ENCODE measurements around the gene OLFML2A.
A peak's percentile ranks its signal among the peaks of the same experiment; 100 is the strongest.

OLFML2A gene

DNA sequence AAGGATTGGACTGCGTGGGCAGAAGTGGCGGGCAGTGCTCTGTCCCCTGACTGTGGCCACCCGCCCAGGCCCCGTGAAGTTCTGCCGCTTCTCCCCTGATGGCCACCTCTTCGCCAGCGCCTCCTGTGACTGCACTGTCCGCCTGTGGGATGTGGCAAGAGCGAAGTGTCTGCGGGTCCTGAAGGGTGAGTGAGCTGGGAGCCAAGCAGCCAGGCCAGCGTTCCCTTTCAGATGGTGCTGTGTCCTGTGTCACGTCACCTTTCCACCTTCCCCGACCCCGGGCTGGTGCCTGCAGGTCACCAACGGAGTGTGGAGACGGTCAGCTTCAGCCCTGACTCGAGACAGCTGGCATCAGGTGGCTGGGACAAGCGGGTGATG lies 78.6 kb downstream of the OLFML2A start:
- ChIA-PET POLR2A (interaction anchor here (0.7 to 2.4 kb wide), 3 partner anchors 15 to 85 kb away, joined by 3 to 14 read pairs (median 3); partner anchors contain the start of gene NR6A1), CTCF (interaction anchor here (1.1 to 8.0 kb wide), 5 partner anchors 14 to 131 kb away, joined by 3 to 244 read pairs (median 9); partner anchors contain the start of genes NR6A1 and OLFML2A)
- no peak for DNase-seq (ENCODE audit: extremely low spot score)
- TF ChIP-seq NFRKB (IDR thresholded peaks at IDR 0.05) (no peak), ARNT (IDR thresholded peaks at IDR 0.05) (no peak), ZNF384 (IDR thresholded peaks at IDR 0.05) (no peak), CTBP1 (IDR thresholded peaks at IDR 0.05; ENCODE audit: borderline replicate concordance) (no peak), FOXA1 (IDR thresholded peaks at IDR 0.05) (no peak), ELF4 (IDR thresholded peaks at IDR 0.05) (no peak), SP1 (IDR thresholded peaks at IDR 0.05) (no peak), FOXM1 (IDR thresholded peaks at IDR 0.05; ENCODE audit: borderline replicate concordance) (no peak)

DNA sequence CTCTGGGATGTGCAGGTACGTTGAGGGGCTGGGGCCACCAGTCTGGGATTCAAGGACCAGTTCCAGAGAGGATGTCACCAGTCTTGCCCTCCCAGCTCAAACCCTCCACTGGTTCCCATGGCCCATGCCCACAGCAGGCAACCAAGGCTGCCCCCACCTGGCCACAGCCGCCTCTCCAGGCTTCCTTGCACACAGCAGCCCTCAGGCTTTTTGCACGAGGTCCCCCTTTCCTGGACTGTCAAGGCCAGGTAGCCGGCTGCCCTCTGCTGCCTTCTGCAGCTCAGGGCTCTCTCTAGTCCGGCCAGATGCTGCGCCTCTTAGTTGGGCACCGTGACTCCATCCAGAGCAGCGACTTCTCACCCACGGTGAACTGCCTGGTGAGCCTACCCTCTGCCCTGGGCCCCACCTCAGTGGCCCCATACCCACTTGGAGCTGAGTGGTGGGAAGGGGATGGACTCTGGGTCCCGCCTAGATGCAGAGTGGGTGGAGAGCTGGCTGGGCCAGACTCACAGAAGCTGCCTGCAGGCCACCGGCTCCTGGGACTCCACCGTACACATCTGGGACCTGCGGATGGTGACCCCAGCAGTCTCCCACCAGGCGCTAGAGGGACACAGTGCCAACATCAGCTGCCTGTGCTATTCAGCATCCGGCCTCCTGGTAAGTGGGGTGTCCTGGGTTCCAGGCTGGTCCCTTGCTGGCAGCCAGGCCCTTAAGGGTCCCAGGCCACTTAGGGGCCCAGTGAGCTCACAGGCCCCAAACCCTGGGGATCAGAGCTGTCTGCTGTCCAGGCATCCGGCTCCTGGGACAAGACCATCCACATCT lies 79.2 kb downstream of the OLFML2A start:
- no peak for DNase-seq (ENCODE audit: extremely low spot score)
- TF ChIP-seq ARNT (IDR thresholded peaks at IDR 0.05) = no peak
- TF ChIP-seq ZNF384 (IDR thresholded peaks at IDR 0.05) = no peak
- TF ChIP-seq BHLHE40 (IDR thresholded peaks at IDR 0.05; ENCODE audit: borderline replicate concordance) = no peak
- TF ChIP-seq HDGF (IDR thresholded peaks at IDR 0.05; ENCODE audit: borderline replicate concordance) = 0 out of 2 replicates have a peak, but pooled peaks have one; percentile 28
- no peak for TF ChIP-seq SP1 (IDR thresholded peaks at IDR 0.05)
- TF ChIP-seq, protein P1, sequence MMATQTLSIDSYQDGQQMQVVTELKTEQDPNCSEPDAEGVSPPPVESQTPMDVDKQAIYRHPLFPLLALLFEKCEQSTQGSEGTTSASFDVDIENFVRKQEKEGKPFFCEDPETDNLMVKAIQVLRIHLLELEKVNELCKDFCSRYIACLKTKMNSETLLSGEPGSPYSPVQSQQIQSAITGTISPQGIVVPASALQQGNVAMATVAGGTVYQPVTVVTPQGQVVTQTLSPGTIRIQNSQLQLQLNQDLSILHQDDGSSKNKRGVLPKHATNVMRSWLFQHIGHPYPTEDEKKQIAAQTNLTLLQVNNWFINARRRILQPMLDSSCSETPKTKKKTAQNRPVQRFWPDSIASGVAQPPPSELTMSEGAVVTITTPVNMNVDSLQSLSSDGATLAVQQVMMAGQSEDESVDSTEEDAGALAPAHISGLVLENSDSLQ (IDR thresholded peaks at IDR 0.05) = no peak
- CTCF ChIA-PET = interaction anchor here (0.6 to 8.0 kb wide), 6 partner anchors 14 to 139 kb away, joined by 3 to 244 read pairs (median 6); partner anchors contain the start of genes NR6A1 and OLFML2A
- POLR2A ChIA-PET = interaction anchor here (0.7 to 2.9 kb wide), 9 partner anchors 13 to 524 kb away, joined by 3 to 14 read pairs (median 3); partner anchors contain the start of gene NR6A1

DNA sequence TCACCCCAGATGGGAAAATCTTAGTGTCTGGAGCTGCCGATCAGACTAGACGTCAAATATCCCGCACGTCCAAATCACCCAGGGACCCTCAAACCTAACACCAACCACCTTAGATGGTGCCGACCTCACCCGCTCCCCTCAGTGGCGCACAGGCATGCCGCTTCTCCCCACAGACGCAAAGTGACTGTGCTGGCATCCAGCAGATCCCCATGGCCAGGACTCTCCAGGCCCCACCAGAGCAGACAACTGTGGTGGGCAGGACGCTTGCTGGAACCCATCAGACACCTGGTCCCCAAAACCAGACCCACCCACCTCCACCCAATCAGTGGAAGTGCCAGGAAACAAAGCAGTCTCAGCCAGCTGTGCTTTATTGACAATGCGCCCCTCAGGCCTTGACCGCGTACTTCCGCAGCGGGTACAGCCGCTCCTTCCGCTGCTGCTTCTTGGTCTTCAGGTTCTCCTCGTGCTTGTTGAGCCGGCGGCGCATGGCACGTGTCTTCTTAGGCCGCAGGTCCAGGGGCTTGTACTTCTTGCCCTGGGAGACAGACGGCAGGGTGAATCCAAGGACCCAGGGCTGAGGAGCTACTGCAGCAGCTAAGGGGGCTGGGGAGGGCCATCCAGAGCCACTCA lies 80.7 kb downstream of the OLFML2A start:
- no peak for TF ChIP-seq FOXM1 (IDR thresholded peaks at IDR 0.05; ENCODE audit: borderline replicate concordance)
- no peak for TF ChIP-seq L3MBTL2 (conservative IDR thresholded peaks at IDR 0.05)
- CTCF ChIA-PET = interaction anchor here (8.0 kb wide), 1 partner anchor 84 kb away, joined by 244 read pairs; the partner anchor contains the start of genes NR6A1 and OLFML2A
- POLR2A ChIA-PET = interaction anchor here (1.4 to 2.9 kb wide), 5 partner anchors 12 to 87 kb away, joined by 3 to 14 read pairs (median 6); partner anchors contain the start of gene NR6A1
- DNase-seq (ENCODE audit: extremely low spot score) = no peak

DNA sequence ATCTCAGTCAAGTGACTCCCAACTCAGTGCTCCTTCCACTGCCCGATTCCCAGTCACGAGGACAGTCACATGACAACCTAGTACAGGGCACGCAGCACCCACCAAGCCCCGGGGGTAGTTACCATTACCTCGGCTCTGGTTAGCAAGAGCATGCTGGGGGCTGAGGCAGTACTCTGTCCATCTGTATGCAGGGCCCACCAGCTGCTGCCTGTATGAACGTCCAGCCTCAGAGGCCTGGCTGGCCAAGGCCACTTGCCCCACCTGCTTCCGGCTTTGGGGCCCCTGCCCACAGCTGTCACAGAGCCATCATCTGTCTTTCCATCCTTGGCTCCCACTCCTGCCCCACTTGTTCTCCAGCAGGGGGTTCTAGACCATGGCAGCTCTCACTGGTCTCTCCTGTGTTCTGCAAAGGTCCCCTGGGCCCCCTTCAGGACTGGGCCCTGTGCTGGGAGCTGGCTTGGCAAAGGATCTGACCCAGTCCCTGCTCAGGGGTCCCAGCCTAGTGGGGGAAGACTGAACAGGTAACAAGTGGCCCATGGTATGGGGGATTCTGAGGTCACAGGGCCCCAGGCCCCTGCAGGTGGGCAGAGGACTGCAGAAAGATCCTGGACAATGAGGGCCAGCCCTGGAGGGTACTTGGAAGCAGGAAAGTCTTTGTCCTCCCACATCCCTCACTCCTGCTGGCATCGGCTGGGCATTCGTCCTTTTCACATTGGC lies 81.6 kb downstream of the OLFML2A start:
- POLR2A ChIA-PET = interaction anchor here (1.1 to 2.9 kb wide), 3 partner anchors 11 to 88 kb away, joined by 3 to 8 read pairs (median 3); partner anchors contain the start of gene NR6A1
- TF ChIP-seq L3MBTL2 (conservative IDR thresholded peaks at IDR 0.05) (no peak), CTBP1 (IDR thresholded peaks at IDR 0.05; ENCODE audit: borderline replicate concordance) (no peak), LEF1 (IDR thresholded peaks at IDR 0.05; ENCODE audit: borderline replicate concordance) (no peak), FOXA1 (IDR thresholded peaks at IDR 0.05) (no peak), SUZ12 (IDR thresholded peaks at IDR 0.05) (no peak), ARNT (IDR thresholded peaks at IDR 0.05) (no peak), FOXM1 (IDR thresholded peaks at IDR 0.05; ENCODE audit: borderline replicate concordance) (no peak), ZNF384 (IDR thresholded peaks at IDR 0.05) (no peak), FOXK2 (IDR thresholded peaks at IDR 0.05) (no peak), TARDBP (IDR thresholded peaks at IDR 0.05) (no peak), NFRKB (IDR thresholded peaks at IDR 0.05) (no peak), HDGF (IDR thresholded peaks at IDR 0.05; ENCODE audit: borderline replicate concordance) (no peak), BHLHE40 (IDR thresholded peaks at IDR 0.05; ENCODE audit: borderline replicate concordance) (no peak), ELF4 (IDR thresholded peaks at IDR 0.05) (no peak), SP1 (IDR thresholded peaks at IDR 0.05) (no peak)
- TF ChIP-seq, protein P1 (IDR thresholded peaks at IDR 0.05) = no peak
- CTCF ChIA-PET = no interaction called here
- no peak for DNase-seq (ENCODE audit: extremely low spot score)

DNA sequence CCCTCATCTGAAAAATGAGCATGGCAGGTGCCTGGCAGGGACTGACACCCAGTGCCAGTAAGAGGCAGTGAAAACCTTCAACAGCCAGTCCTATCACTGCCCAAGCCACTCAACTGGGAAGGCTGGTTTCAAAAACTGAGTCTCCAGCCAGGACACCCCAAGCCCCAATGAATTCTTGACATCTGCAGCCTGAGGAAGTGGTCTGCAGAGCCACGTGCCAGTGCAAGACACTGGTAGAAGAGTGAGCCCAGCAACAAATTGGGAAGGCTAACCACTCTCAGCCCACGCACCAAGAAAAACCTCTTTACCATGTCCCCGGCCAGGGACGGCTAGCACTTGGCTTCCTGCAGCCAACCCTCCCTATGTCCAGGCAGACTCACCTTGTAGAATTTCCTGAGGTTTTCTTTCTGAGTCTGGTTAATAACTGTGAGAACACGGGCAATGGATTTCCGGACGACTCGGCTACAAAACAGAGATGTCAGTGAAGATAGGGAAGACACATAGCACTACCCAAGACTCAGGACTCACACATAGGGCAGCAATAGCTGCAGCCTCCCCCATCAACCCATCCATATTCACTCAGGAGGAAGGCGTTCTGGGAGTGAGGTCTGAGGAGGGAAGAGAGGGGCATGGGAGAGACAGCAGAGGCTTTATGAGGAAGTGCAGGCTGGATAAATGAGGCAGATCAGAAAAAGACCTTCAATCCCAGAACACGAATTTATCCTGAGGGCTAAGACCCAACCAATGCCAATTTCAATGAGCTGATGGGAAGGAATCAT lies 83.1 kb downstream of the OLFML2A start:
- TF ChIP-seq FOXA1 (IDR thresholded peaks at IDR 0.05) (no peak), NFRKB (IDR thresholded peaks at IDR 0.05) (no peak), HDGF (IDR thresholded peaks at IDR 0.05; ENCODE audit: borderline replicate concordance) (no peak), SP1 (IDR thresholded peaks at IDR 0.05) (no peak), CTBP1 (IDR thresholded peaks at IDR 0.05; ENCODE audit: borderline replicate concordance) (no peak), LEF1 (IDR thresholded peaks at IDR 0.05; ENCODE audit: borderline replicate concordance) (no peak), ARNT (IDR thresholded peaks at IDR 0.05) (no peak), TARDBP (IDR thresholded peaks at IDR 0.05) (no peak), FOXM1 (IDR thresholded peaks at IDR 0.05; ENCODE audit: borderline replicate concordance) (no peak), BHLHE40 (IDR thresholded peaks at IDR 0.05; ENCODE audit: borderline replicate concordance) (no peak), ELF4 (IDR thresholded peaks at IDR 0.05) (no peak), SUZ12 (IDR thresholded peaks at IDR 0.05) (no peak), ZNF384 (IDR thresholded peaks at IDR 0.05) (no peak), FOXK2 (IDR thresholded peaks at IDR 0.05) (no peak), L3MBTL2 (conservative IDR thresholded peaks at IDR 0.05) (no peak)
- TF ChIP-seq, protein P1 (IDR thresholded peaks at IDR 0.05) = no peak
- no peak for DNase-seq (ENCODE audit: extremely low spot score)
- POLR2A ChIA-PET = interaction anchor here (0.6 to 2.8 kb wide), 3 partner anchors 85 to 169 kb away, joined by 3 to 17 read pairs (median 5); partner anchors contain the start of gene NR6A1
- CTCF ChIA-PET = no interaction called here

Data from HEK293T (cell line).